ENCODE data around the gene FECH.

DNA sequence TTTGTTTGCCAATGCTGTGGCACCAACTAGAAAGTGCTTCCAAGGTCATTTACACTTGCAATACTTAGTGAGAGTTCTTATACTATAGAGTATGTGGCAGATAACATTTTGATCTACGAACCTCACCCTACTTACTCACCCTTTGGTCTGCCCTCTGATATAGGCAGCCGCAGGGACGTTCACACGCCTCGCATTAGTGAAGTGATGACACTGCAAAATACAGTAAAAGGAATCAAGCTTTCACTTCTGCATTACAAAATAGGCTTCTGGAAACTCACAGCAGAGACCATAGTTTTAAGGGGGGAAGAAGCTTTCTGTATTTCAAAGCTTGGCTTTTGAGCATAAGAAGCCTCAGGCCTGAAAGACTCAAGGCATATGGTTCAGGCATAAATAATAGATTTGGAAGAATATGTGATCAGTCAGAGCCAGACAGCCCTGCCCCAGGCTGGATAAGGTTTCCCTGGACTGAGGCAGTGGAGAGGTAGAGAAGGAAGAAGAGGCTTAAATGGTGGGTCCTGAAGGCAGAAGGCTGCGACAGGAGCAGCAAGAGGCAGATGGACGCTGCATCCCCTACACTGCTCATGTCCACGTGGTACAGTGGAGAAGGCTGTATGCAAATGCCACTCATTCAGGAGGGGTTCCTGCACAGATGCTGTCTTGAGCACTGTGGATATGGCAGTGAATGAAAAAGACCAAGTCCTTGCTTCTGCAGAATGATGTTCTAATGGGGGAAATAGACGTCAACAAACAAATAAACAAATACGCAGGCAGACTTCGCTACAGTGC lies 63.1 kb downstream of the FECH start:
- TF ChIP-seq, protein P1, sequence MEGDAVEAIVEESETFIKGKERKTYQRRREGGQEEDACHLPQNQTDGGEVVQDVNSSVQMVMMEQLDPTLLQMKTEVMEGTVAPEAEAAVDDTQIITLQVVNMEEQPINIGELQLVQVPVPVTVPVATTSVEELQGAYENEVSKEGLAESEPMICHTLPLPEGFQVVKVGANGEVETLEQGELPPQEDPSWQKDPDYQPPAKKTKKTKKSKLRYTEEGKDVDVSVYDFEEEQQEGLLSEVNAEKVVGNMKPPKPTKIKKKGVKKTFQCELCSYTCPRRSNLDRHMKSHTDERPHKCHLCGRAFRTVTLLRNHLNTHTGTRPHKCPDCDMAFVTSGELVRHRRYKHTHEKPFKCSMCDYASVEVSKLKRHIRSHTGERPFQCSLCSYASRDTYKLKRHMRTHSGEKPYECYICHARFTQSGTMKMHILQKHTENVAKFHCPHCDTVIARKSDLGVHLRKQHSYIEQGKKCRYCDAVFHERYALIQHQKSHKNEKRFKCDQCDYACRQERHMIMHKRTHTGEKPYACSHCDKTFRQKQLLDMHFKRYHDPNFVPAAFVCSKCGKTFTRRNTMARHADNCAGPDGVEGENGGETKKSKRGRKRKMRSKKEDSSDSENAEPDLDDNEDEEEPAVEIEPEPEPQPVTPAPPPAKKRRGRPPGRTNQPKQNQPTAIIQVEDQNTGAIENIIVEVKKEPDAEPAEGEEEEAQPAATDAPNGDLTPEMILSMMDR (IDR thresholded peaks at IDR 0.05): no peak
- TF ChIP-seq POLR2A (IDR thresholded peaks at IDR 0.05): no peak

Measured in esophagus squamous epithelium (tissue), 4 donors.